ENCODE data around the gene TOR3A.

TOR3A gene

GRCh38 chr1:179048339-179049124 is 33.3 kb upstream of the TOR3A start:
- Histone ChIP-seq H3K4me3 (no peak overlapping the region), H3K4me1 (peaks cover 16% of the 10 kb centered on the region), H3K9me3 (no peaks in the 10 kb centered on the region), H3K36me3 (replicated peaks) (no peaks in the 10 kb centered on the region), H3K27me3 (ENCODE audit: low read depth) (no peaks in the 10 kb centered on the region)
- in situ Hi-C loops (cut with MboI; ENCODE audit: low sequenced_read_pairs) = no loop called here
- DNase-seq (ENCODE audit: low spot score in 2 of 2) = no peak

GRCh38 chr1:179052776-179053175 is 29.1 kb upstream of the TOR3A start:
- no peak for DNase-seq (ENCODE audit: low spot score in 2 of 2)
- no peak overlapping the region for H3K4me3 ChIP-seq
- H3K9me3 ChIP-seq = no peaks in the 10 kb centered on the region
- peaks cover 20% of the 10 kb centered on the region for H3K4me1 ChIP-seq
- peaks cover 8% of the 10 kb centered on the region for H3K36me3 ChIP-seq (replicated peaks)
- in situ Hi-C loops (cut with MboI; ENCODE audit: low sequenced_read_pairs) = no loop called here
- H3K27me3 ChIP-seq (ENCODE audit: low read depth) = no peaks in the 10 kb centered on the region

GRCh38 chr1:179053486-179053885 is 28.4 kb upstream of the TOR3A start:
- in situ Hi-C loops (cut with MboI; ENCODE audit: low sequenced_read_pairs) = no loop called here
- peaks cover 28% of the 10 kb centered on the region for H3K4me1 ChIP-seq

DNA sequence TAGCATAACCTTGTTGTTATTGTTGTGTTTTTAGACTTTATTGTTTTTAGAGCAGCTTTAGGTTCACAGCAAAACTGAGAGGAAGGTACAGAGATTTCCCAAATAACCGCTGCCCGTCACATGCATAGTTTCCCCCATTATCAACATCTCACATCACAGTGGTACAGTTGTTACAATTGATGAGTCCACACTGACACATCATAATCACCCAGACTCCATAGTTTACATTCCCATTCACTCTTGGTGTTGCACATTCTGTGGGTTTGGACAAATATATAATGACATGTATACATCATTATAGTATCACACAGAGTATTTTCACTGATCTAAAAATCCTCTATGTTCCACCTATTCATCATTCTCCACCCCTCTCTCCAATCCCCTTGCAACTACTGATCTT is 25.9 kb upstream of the TOR3A start:
- no peaks in the 10 kb centered on the region for H3K9me3 ChIP-seq
- DNase-seq (ENCODE audit: low spot score in 2 of 2) = no peak
- no peak overlapping the region for H3K4me3 ChIP-seq
- peaks cover 42% of the 10 kb centered on the region for H3K4me1 ChIP-seq
- in situ Hi-C loops (cut with MboI; ENCODE audit: low sequenced_read_pairs) = no loop called here
- H3K36me3 ChIP-seq (replicated peaks) = peaks cover 8% of the 10 kb centered on the region
- no peaks in the 10 kb centered on the region for H3K27me3 ChIP-seq (ENCODE audit: low read depth)

More at GRCh38 chr1:179053486-179053885, 28.4 kb upstream of the TOR3A start:
- no peak for DNase-seq (ENCODE audit: low spot score in 2 of 2)
- no peaks in the 10 kb centered on the region for H3K9me3 ChIP-seq
- H3K36me3 ChIP-seq (replicated peaks) = peaks cover 8% of the 10 kb centered on the region
- H3K4me3 ChIP-seq = no peak overlapping the region
- no peaks in the 10 kb centered on the region for H3K27me3 ChIP-seq (ENCODE audit: low read depth)

DNA sequence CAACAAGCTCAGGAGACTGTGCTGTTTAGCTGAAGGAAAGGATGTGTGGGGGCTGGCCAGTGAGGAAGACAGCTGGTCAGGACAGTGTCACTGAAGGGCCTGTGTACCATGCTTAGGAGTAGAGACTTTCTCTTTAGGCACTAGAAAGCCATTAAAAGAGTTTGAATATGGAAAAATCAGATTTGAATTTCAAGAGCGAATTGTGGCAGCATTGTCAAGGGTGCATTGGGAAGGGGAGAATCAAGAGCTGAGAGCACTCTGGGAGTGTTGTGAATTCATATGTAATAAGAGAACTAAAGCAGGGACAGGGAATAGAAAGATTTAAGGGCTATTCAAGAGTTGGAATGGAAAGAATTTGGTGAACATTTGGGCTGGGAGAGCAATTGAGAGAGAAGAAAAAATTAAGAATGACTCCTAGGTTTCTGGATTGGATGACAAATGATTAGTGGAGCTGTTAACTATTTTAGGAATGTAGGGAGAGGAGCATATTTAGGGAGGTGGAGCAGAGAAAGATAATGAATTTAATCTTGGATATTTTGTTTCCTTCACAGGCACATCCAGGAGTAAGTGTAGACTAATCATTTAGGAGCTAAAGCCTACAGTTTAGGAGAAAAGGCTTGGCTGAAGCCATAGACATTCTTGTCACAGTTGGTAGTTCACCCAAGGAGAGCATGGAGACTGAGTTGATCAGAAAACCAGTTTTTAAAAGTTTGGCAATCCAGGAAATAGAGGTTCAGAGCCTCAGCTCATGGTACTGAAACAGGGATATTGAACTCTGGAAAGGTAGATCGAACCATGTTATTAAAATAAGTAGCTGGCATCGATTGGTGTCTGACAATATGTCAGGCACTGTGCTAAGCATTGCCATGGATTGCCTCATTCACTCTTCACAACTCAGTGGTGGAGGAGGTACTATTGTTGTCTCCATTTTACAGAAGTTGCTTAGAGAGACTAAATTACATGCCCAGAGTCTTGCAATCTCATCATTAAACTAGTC is 23.1 kb upstream of the TOR3A start:
- H3K9me3 ChIP-seq = no peaks in the 10 kb centered on the region
- peaks cover 23% of the 10 kb centered on the region for H3K4me1 ChIP-seq
- H3K4me3 ChIP-seq = no peak overlapping the region
- DNase-seq (ENCODE audit: low spot score in 2 of 2) = peak; percentile 50 to 79
- H3K36me3 ChIP-seq (replicated peaks) = peaks cover 8% of the 10 kb centered on the region
- H3K27me3 ChIP-seq (ENCODE audit: low read depth) = no peaks in the 10 kb centered on the region
- in situ Hi-C loops (cut with MboI; ENCODE audit: low sequenced_read_pairs) = no loop called here

DNA sequence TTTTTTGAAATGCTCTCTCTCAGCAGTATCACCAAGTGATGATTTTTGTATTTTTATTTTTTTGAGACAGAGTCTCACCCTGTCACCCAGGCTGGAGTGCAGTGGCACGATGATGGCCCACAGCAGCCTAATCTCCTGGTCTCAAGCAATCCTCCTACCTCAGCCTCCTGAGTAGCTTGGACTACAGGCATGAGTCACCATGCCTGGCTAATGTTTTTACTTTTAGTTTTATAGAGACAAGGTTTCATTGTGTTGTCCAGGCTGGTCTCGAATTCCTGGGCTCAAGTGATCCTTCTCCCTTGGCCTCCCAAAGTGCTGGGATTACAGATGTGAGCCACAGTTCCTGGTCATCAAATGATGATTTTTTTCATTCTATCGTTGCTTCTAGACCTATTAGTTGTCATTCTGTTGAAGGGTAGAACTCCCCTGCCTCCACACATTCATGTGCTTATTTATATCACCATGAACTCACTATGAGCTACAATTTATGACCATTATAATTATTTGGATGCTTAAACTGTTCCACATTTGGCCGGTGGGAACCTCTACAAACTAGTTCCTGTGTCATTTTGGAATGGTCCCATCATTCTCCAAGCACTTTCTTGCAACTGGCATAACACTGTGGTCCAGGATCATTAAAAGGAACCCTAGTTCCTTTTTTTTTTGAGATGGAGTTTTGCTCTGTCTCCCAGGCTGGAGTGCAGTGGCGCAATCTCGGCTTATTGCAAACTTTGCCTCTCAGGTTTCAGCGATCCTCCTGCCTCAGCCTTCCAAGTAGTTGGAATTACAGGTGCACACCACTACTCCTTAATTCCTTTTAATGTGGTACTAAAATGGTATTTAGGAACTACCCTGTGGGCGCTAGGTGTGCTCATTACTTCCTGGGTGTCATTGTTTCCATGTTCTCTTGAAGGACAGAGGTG is 20.2 kb upstream of the TOR3A start:
- H3K27me3 ChIP-seq (ENCODE audit: low read depth) = no peaks in the 10 kb centered on the region
- H3K4me3 ChIP-seq = no peak overlapping the region
- in situ Hi-C loops (cut with MboI; ENCODE audit: low sequenced_read_pairs) = no loop called here
- peaks cover 23% of the 10 kb centered on the region for H3K4me1 ChIP-seq
- no peaks in the 10 kb centered on the region for H3K9me3 ChIP-seq
- DNase-seq (ENCODE audit: low spot score in 2 of 2) = no peak
- peaks cover 1% of the 10 kb centered on the region for H3K36me3 ChIP-seq (replicated peaks)

DNA sequence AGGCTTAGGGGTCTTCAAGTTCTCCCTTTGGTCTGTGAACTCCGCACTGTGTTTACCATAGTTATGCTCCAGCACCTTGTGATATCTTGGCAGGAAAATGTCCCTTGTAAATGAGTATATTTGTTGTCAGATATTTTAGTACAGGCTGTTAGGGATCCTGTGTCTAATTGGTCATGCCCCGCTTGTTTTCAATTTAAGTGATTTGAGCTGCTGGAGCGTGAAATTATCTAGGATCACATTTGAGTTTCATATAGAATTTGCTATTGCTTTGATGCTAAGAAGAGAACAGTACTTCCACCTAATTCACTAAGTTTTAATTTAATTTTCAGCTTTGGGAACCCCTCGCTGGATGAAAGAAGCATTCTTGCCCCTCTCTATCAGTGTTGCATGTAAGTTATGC is 15.4 kb upstream of the TOR3A start:
- H3K4me1 ChIP-seq = no peaks in the 10 kb centered on the region
- no peak for DNase-seq (ENCODE audit: low spot score in 2 of 2)
- in situ Hi-C loops (cut with MboI; ENCODE audit: low sequenced_read_pairs) = no loop called here
- peaks cover 2% of the 10 kb centered on the region; the same call in 1 of the 2 replicates for H3K36me3 ChIP-seq (replicated peaks)
- H3K4me3 ChIP-seq = no peak overlapping the region
- H3K27me3 ChIP-seq (ENCODE audit: low read depth) = no peaks in the 10 kb centered on the region
- no peaks in the 10 kb centered on the region for H3K9me3 ChIP-seq

DNA sequence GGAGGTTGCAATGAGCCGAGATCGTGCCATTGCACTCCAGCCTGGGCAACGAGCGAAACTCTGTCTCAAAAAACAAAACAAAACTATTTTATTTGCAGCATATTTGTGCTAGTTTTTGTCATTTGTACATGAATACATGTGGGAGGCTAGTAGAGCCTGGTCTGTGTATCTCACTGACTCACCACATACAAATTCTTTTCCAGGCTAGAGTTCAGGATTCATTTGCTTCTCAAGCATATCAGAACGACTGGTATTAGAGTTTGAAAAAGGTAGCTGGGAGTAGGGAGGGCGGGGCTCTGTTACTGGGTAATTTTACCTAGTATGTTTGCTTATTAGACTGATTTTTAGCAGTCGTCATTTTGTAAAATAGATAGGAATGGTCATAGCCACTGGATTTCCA is 4.5 kb upstream of the TOR3A start:
- Histone ChIP-seq H3K9me3 (no peaks in the 10 kb centered on the region), H3K36me3 (replicated peaks) (peaks cover 6% of the 10 kb centered on the region; the same call in 1 of the 2 replicates), H3K4me3 (no peak overlapping the region), H3K4me1 (peaks cover 12% of the 10 kb centered on the region), H3K27me3 (ENCODE audit: low read depth) (no peaks in the 10 kb centered on the region)
- DNase-seq (ENCODE audit: low spot score in 2 of 2) = no peak
- in situ Hi-C loops (cut with MboI; ENCODE audit: low sequenced_read_pairs) = no loop called here

DNA sequence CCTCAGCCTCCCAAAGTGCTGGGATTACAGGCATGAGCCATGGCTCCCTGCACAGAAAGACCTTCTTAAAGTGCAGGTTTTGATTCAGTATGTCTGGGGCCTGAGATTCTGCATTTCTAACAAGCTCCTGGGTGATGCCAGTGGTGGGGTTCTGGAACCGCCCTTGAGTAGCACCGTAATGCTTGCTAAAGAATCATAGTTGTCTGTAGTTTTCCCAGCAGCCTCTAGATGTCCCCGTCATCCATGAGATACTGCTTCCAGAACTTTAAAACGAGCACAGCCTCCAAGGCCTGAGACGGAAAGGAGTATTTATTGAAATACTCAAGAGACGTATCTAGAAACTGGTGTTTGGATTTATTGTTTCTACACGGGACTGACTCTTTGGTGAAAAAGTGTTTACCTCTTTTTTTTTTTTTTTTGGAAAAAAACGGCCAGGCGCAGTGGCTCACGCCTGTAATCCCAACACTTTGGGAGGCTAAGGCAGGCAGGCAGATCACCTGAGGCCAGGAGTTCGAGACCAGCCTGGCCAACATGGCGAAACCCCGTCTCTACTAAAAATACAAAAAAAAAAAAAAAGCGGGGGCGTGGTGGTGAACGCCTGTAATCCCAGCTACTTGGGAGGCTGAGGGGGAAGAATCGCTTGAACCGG is 2.6 kb upstream of the TOR3A start:
- Histone ChIP-seq H3K9me3 (no peaks in the 10 kb centered on the region), H3K4me1 (peaks cover 12% of the 10 kb centered on the region), H3K27me3 (ENCODE audit: low read depth) (no peaks in the 10 kb centered on the region), H3K4me3 (no peak overlapping the region), H3K36me3 (replicated peaks) (no peaks in the 10 kb centered on the region; the same call in none of the 2 replicates)
- DNase-seq (ENCODE audit: low spot score in 2 of 2) = peak; percentile 72 to 79
- in situ Hi-C loops (cut with MboI; ENCODE audit: low sequenced_read_pairs) = no loop called here

DNA sequence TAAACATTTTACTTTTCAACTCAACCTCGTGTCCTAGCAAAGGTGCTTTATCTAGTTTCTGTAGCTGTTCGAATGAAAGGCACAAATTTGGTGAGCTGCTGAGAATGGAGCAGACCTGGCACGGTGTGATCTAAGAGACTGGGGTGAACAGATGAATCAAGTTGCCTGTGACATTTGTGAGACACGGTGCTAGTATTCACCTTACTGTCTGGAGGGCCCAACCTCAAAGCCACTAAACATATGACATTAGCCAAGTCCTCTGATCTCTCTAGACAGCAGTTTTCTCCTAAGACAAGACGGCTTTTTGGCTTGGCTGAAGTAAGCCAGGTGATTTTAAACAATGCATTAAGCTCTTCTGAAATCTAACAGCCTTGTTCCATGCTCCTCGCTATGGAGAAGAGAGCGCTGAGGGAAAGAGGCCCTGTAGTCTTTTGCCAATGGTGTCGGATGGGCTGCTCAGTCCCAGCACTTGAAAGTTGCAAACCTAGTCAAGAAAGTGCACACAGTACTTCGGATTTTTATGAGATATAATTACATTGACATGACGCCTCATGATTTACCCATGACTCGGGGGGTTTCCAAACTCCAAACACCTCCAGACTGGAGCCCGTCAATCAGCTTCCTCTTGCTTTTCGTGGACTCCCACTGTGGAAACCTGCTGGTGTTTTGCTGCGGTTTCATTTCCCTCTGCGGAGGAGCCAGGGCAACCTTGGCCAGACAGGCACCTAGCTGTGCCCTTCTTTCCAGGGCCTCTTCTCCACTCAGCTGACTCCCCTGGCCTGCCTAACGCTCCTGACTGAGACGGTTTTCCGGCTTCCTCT is 794 bp upstream of the TOR3A start:
- H3K27me3 ChIP-seq (ENCODE audit: low read depth) = no peaks in the 10 kb centered on the region
- H3K9me3 ChIP-seq = no peaks in the 10 kb centered on the region
- H3K4me3 ChIP-seq = peak overlapping the region; percentile 73
- H3K4me1 ChIP-seq = peaks cover 12% of the 10 kb centered on the region
- in situ Hi-C loops (cut with MboI; ENCODE audit: low sequenced_read_pairs) = loop anchor here (5.0 kb wide), 1 partner anchor 286 kb away; the partner anchor contains the start of gene AXDND1
- no peak for DNase-seq (ENCODE audit: low spot score in 2 of 2)
- H3K36me3 ChIP-seq (replicated peaks) = peaks cover 4% of the 10 kb centered on the region; the same call in 1 of the 2 replicates

DNA sequence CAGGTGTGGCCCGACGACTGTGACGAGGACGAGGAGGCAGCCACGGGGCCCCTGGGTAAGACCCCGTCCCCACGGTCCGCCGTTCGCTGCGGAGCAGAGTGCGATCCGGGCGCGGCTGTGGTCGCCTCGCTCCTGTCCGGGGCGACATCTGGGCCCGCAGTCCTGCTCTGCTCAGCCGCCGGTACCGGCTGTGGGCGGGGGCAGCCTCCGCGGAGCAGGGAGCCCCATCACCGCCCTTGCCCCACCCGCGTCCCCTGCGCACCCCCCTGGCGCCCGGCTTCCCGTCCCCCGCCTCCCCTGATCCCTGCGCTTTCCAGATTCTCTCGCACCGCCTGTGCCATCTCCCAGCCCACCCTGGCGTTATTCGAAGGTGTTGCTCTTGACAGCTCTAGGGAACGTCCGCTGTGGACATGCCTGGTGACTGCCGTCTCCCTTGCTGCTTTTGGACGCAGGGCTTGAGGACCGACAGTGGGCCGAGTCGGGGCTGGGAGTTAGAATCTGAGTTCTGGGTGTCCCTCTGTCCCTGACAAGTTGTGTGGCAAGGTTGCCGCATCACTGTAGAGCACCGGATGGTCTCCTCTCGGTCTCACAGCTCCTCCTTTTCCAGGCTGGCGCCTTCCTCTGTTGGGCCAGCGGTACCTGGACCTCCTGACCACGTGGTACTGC is 596 bp downstream of the TOR3A start:
- H3K36me3 ChIP-seq (replicated peaks) = peaks cover 8% of the 10 kb centered on the region; the same call in 1 of the 2 replicates
- peaks cover 12% of the 10 kb centered on the region for H3K4me1 ChIP-seq
- in situ Hi-C loops (cut with MboI; ENCODE audit: low sequenced_read_pairs) = loop anchor here (5.0 kb wide), 1 partner anchor 285 kb away; the partner anchor contains the start of gene AXDND1
- H3K9me3 ChIP-seq = no peaks in the 10 kb centered on the region
- no peaks in the 10 kb centered on the region for H3K27me3 ChIP-seq (ENCODE audit: low read depth)
- DNase-seq (ENCODE audit: low spot score in 2 of 2) = peak in 1 of 2 experiments; percentile 60
- peak overlapping the region; percentile 73 for H3K4me3 ChIP-seq
